Stimulated activated CD8-positive, alpha-beta memory T cell treated with anti-CD3 and anti-CD28 coated beads, Interleukin-4, amount 100 ng/mL, for 1 hour (primary cell): ENCODE data around the gene CTPS2.
A peak's percentile ranks its signal among the peaks of the same experiment; 100 is the strongest.
"Not testable (repeated sequence)": the region's sequence is repeated elsewhere in the genome, so short reads cannot be mapped to it uniquely, and the experiment has no call there.

ENCODE experiments used
- DNase-seq, 2 donors: peaks; one replicate each; pipeline ENCODE4 v3.0.0-alpha.2; 2020; ENCODE audit warnings: low read depth in 2 of 2, low spot score in 1 of 2

The CTPS2 gene, protein sequence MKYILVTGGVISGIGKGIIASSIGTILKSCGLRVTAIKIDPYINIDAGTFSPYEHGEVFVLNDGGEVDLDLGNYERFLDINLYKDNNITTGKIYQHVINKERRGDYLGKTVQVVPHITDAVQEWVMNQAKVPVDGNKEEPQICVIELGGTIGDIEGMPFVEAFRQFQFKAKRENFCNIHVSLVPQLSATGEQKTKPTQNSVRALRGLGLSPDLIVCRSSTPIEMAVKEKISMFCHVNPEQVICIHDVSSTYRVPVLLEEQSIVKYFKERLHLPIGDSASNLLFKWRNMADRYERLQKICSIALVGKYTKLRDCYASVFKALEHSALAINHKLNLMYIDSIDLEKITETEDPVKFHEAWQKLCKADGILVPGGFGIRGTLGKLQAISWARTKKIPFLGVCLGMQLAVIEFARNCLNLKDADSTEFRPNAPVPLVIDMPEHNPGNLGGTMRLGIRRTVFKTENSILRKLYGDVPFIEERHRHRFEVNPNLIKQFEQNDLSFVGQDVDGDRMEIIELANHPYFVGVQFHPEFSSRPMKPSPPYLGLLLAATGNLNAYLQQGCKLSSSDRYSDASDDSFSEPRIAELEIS

DNA sequence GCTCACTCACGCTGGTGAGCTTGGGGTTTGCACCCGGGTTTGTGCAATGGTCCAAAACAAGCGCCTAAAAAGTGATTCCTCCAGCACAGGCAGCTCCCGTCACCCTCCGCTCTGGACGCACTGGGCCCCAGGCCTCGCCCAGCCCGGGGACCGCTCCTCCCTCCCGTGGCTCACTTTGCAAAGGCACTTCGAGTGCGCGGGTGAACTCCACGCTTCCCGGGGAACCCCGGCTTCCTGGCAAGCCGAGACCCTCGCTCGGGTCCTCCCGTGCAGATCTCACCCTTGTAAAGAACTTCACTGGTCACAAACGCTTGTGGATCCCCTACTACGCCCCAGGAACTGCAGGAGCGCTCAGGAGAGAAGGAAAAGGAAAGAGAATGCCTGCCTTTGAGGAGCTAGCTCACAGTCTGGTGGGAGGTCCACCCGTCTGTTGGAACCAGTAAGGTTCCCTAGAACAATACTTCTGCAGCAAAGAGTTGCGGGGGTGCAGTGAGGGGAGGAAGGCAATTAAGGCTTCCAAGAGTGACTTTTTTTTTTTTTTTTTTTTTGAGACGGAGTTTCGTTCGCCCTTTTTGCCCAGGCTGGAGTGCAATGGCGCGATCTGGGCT lies at the start of gene CTPS2:
CTPS2 (minus strand) TSS at position 122 of the 608 bp plus-strand sequence. CDS start 9,767 bp downstream, outside the sequence.
- no peak for DNase-seq

DNA sequence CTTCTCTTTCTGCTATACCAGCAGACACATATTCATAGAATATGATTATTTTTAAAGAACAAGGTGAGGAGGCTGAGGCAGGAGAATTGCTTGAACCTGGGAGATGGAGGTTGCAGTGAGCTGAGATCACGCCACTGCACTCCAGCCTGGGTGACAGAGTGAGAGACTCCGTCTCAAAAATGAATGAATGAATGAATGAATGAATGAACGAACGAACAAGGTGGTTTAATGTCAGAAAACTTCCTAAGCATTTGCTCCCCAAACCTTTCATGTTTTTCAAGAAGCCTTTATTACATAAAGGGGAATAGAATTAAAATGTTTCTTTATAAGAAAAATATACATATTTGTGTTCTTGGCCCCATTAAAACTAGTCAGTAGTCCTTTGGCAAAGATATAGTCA lies 49.0 kb upstream of the CTPS2 start:
- not testable (repeated sequence) for DNase-seq

DNA sequence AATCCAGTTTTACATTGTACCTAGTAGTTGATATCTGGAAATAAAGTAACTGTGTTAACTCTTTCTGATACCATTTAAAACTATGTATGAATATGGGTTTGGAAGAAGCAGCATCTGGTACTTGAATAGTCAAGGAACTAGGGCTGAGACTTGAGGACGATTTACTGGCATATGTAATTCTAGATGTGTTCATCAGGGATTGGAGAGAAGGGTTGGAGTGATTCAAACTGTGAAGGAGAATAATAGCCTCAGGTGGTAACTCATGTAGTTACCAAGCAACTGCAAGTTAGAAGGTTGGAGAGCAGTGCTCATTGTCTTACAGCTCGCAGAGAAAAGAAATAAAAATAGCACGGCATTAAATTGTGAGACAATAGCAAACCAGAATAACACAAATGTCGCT lies 44.3 kb upstream of the CTPS2 start:
- DNase-seq: no peak

DNA sequence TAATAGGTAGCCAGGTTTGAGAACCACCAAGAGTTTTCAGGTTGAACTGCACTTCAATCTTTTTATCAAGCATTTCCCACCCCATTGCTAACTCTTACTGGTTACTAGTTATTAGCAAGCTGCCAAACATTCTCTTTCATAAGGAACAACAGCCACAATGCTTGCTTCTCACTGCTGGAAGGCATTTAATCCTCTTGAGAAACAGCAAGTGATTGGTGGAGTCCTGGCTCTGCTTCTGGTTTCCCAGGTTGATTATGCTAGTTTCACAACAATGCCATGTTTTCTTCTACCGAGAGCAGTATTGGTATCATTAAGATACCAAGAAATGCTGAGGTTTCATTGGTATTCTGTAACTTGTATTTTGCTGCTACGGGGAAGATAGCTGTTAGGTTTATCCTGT lies 41.5 kb upstream of the CTPS2 start:
- DNase-seq: no peak

DNA sequence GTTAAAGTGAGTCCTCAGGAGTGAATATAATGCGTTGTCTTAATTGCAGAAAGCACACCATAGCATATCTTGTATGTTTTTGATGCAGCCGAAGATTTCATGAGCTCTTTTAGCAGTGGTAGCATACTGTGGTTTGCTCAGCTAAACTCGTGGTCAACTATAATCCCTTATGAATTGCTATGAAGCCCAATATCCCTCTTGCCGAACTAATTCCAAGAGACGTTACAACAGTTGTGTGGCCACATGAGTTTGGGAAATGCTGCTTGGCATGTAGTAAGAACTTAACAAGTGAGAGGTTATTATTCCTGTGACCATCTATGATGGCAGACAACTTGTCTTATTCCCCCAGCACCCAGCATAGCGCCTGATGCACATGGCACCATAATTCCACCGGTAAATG lies 37.7 kb upstream of the CTPS2 start:
- no peak for DNase-seq

DNA sequence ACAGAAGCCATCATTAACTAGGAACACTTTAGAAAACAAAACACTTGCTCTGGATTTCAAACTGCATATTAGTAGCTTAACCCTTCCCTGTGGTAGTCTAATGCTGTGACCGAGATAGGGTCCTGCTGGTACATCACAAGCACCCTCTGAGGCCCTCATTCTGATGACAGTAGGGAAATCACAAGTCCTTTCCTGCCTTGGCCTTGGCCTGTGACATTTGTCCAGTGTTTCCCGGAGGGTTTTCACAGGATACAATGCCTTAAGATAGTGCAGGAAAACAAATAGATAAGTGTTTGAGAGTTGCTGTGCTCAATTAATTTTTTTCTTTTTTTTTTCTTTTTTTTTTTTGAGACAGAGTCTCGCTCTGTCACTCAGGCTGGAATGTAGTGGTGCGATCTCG lies 36.0 kb upstream of the CTPS2 start:
- no peak for DNase-seq

DNA sequence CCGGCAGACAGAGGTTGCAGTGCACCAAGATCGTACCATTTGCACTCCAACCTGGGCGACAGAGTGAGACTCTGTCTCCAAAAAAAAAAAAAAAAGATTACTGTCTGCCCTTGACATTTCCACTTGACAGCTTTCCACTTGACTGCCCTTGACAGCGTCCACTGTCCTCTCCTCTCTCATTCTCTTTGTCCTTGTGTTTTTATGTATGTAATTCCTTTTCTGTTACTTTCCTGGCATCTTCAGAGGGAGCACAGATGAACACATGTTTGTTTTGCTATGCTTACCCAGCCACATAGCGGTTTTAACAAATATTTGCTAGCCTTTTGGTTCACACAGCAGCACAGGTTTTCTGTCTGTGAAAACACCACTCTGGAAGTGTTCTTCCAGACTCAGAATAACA lies 33.2 kb upstream of the CTPS2 start:
- no peak for DNase-seq

DNA sequence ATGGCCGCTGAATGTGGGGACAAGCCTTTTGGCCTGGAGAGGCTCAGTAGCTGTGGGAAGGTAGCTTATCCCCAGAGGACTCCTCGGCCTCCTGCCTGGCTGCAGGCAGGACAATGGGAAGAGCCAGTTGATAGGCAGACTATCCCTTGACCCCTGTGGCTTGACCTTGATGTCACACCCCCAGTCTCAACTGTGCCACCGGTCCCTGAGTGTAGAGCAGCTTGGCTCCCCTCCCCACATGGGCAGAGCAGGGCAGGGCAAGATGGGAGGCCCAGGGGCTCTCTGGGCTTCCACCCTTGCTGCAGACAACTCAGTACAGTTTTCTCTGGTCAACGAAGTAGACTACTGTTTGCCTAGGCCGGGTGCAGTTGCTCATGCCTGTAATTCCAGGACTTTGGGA lies 32.6 kb upstream of the CTPS2 start:
- DNase-seq: no peak

DNA sequence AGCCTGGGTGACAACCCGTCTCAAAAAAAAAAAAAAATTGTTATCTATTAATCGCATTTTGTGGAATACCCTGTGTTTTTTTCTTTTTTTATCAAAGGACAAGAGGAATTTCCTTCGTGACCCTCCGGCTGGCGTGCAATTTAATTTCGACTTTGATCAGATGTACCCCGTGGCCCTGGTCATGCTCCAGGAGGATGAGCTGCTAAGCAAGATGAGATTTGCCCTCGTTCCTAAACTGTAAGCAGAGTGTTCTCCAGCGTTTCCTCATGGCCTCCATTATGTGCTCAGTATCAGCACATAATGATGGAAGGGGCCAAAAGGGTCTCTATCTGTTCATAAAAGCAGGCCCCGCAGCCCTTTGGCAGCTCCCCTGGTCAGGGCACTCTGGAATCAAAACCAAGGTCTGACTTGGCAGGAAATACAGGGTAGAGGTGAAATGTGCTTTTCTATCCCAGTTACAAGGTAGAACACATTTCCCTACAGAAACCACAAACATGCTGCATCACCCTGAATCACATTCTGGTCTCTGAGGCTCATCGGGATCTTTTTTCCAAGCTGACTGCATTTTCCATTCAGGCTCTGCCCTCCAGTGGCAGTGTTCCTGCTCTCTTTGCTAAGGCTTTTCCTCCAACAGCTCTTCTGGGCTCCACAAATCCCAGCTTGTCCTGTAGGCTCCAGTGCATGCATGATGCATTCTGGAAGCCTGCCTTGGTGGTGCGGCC lies 31.3 kb upstream of the CTPS2 start:
- DNase-seq: no peak

DNA sequence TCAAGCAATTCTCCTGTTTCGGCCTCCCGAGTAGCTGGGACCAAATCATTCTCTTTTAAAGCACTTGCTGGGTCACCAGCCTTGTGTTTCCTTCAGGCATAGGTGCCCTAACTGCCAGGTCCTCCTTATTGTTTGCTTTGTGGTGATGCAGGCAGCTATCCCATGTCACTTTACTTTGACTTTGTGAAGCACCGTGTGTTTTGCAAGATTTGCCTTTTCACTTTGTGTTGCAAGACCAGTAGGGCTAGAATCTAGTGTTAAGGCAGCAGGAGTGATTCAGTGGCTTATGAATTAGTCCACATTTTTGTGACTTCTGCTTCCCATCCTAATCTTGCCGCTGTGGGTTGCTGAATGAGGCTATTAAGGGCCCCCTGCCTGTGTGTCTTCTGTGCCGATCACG lies 27.1 kb upstream of the CTPS2 start:
- DNase-seq: no peak

DNA sequence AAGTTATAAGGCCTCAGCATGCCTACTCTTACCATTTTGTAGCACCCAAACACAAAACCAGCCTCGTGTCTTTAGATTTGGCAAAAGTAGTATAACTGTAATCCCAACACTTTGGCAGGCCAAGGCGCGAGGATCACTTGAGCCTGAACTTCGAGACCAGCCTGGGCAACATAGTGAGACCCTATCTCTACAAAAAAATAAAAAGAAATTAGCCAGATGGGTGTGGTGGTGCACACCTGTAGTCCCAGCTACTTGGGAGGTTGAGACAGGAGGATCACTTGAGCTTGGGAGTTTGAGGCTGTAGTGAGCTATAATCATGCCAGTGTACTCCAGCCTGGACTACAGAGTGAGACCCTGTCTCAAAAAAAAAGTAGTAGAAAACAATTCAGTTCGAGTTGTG lies 24.6 kb upstream of the CTPS2 start:
- no peak for DNase-seq

DNA sequence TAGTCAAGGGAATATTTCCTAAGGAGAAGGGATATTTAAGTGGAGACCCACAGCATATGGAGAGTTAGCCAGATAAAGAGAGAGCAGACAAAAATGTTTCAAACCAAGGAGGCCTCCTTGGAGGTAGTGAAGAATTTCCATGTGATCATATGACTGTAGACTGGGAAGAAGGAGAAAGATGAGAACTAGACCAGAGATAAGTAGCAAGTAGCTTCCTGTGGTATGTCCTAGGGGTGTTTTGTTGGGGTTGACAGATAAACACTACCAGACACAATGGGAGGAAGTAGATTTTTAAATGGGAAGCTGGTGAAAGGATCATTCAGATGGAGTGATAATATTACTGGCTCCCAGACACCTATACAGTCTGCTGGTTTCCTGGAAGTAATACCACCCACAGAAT lies 20.5 kb upstream of the CTPS2 start:
- no peak for DNase-seq

DNA sequence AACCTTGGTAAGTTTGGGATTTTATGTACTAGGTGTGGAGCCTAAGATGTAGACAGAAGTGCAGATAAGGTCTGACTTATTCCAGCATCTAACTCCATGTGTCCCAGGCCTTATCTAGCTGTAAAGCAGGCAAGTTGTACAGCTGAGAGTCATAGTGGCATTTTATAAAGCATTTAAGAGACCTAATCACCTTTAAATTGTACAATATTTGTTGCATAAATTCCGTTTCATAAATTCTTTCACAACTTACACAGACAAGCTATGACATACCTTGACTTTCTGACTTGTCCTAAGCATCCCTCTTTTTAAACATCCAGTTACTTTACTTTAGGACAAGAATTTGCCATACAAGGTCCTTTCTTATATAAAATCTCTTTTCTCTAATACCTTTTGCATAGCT lies 18.0 kb upstream of the CTPS2 start:
- DNase-seq: no peak

DNA sequence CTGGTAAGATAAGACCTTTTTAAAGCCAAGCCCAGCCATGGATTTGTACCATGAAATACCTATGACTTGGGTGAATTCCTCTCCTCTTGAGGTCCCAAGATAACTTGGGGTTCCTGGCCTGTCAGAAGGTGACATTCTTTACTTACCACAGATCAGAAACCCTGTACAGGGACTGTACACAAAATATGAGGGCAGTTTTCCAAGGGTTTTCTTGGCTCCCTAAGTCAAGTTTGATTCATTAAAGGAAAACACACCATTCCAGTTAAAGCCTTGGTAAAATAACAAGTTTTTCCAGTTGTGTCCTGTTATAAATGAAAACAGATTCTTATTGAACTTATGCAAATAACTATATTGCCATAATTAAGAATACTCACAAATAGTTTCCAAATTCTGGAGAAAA lies 15.2 kb upstream of the CTPS2 start:
- no peak for DNase-seq

DNA sequence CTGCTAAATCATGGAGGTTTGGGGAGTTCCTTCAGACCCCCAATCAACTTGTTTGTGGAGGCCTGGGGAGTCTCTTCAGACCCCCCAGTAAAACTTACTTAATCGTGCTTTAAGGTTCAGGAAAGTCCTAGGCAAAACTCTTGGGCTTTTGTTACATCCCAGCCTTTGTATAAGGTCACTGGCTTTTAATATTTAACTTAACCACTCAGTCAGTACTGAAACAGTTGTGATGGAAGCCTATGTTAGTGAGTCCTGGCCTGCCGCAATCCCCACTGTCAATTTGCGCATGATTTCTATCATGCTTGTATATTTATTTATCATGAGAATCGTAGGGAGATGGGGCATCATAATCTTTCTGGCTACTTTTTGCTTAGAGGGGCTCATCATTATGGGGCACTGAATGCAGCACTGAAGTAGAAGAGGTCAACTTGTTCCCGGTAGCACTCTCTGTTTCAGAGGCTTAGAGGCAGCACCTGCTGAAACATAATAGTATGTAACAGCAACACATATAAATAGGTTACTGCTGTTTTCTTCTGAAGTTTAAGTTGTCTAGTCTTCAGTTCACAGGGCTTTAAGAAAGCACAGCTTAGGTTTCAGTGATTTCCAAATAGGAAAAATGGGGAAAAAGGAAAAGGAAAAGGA lies 14.0 kb upstream of the CTPS2 start:
- not testable (repeated sequence) for DNase-seq

DNA sequence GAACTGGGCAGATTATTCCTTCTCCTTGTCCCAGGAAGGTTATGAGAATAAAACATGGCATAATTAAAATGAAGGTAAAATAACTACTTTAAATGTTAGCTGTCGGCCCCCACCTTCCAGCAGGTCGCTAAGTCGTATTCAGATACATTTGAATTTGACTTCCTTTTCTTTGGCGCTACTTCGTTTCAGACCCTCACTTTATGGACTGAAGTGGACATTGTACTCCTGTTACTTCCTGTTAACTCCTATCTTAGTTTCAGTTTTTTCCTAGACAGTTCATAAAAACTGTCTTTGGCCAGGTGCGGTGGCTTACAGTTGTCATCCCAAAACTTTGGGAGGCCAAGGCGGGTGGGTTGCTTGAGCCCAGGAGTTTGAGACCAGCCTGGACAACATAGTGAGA lies 12.6 kb upstream of the CTPS2 start:
- DNase-seq: no peak

DNA sequence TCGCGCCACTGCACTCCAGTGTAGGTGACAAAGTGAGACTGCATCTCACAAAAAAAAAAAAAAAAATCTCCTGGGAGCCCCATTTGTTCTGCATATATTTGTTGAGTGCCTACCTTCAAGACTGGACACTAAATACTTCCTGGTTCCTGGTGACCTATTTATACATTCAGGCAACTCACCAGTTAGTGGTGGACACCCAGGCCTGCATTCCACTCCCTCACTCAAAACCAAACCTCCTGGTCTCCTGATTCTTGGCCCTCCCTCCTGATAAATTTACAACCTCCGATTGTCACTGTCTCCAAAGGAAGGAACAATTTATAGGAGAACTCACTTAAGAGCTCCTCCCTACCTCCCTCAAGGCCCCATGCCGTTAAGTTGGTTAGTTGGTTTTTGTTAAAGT lies 10.0 kb upstream of the CTPS2 start:
- no peak for DNase-seq

DNA sequence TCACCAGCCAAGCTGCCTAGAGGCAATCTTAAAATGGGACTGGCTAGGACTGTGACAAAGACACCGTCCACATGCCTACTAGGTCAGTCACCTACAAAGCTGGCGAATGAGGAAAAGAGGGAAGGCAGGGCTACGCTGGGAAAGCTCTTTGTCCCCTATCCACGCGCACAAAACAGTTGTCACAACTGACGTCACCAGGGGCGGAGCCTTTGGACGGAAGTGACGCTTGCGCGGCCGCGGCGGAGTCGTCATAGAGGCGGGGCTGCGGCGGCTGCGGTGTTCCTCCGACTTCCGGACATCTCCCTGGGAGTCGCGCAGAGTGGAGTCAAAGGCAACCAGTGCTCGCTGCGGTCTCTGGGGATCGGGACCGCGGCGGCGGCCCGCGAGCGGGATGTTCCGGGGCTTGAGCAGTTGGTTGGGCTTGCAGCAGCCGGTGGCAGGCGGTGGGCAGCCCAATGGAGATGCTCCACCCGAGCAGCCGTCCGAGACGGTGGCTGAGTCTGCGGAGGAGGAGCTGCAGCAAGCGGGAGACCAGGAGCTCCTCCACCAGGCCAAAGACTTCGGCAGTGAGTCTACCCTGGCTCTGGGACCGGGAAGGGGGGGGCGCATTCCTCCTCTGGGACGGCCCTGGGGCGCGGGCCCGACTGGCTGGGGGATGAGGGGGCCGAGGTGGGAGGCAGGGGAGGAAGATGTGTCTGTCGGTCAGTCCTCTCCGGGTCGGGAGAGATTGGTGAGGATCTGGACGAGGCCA lies 7.0 kb upstream of the CTPS2 start, which contains the start of gene SYAP1:
SYAP1 (plus strand) TSS at position 279 of the 751 bp plus-strand sequence; CDS start at position 392, 113 bp downstream.
- peak; percentile 83 to 99 for DNase-seq

DNA sequence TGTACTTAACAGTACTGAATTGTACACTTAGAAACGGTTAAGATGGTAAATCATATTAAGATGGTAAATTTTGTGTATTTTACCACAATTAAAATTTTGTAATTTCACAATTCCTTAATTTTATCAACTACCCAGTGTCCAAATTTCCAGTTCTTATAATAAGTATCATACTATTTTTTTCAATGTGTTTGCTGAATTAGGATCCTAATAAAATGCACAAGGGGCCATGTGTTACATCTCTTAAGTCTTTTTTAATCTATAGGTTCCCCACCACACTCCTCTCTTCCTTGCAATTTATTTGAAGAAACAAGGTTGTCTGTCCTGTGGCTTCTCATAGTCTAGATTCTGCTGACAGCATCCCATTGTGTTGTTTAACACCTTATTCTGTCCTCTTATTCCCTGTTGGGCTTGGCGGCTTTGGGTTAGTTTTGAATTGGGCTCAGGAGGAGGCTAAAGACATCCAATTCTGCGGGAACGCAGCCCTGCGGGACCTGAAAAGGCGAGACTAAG lies 6.4 kb upstream of the CTPS2 start:
- no peak for DNase-seq

DNA sequence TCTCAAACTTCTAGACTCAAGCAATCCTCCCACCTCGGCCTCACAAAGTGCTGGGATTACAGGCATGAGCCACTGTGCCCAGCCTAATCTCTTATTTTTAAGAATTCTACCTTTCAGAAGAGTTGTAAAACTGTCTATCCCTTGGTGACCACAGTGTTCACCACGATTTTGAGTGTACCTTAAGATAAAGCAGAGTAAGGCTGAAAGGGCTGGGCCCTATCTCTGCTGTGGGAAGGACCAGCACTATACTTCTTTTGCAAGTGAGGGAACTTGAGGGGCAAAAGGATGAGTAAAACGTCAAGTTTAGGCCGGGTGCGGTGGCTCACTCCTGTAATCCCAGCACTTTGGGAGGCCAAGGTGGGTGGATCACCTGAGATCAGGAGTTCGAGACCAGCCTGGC lies 4.0 kb upstream of the CTPS2 start:
- DNase-seq: not testable (repeated sequence)
